SK-MEL-5 (cell line): ENCODE measurements around the gene DAZAP1. TPM values are rescaled to one million over a fixed set of nuclear protein-coding genes. Genes with fewer than 3 reads are reported as not detected.

Experiments
- DNase-seq: peaks from one replicate; pipeline ENCODE4 v3.0.0-alpha.2; 2016; ENCODE audit warnings: low read depth, low spot score
- in situ Hi-C: cut with HindIII; loops from 2 replicates; pipeline ENCODE4 v1.10.0; 2016; ENCODE audit warnings: low sequenced_read_pairs, high pct_unique_total_duplicates, low pct_unique_long_range_greater_than_20kb
- polyA plus RNA-seq, 2 experiments: library from polyadenylated mRNA; depleted of rRNA; stranded (reverse); fragments of >200 nt; gene quantifications; 2 replicates each; pipeline ENCODE4 v1.2.3, GENCODE V29; 2015
- total RNA-seq: library from RNA; depleted of rRNA; stranded (reverse); fragments of >200 nt; shearing (Covaris generic); gene quantifications from 2 replicates; pipeline ENCODE4 v1.2.3, GENCODE V29; 2014; rRNA removed

Gene DAZAP1
- 65.5 and 71.7 TPM in 2 replicates for total RNA-seq
- polyA plus RNA-seq (2015; cell fraction: cytosol; rRNA removed): 116 and 126 TPM in 2 replicates
- polyA plus RNA-seq (2015; cell fraction: nucleus; rRNA removed): 169 and 176 TPM in 2 replicates

GRCh38 chr19:1407528-1408299, at the start of gene DAZAP1:
DAZAP1 (plus strand) TSS chr19:1407586; CDS start chr19:1407774, 188 bp downstream.
- no peak for DNase-seq
- in situ Hi-C loops: no loop called here

- in situ Hi-C loops: no loop called here
- DNase-seq: no peak
Measured at GRCh38 chr19:1360126-1360817, 47.1 kb upstream of the DAZAP1 start.

- in situ Hi-C loops: no loop called here
- no peak for DNase-seq
Measured at GRCh38 chr19:1360818-1361461, 46.4 kb upstream of the DAZAP1 start.

- in situ Hi-C loops: no loop called here
- DNase-seq: no peak
Measured at GRCh38 chr19:1361601-1362386, 45.6 kb upstream of the DAZAP1 start.

GRCh38 chr19:1362387-1363257, 44.8 kb upstream of the DAZAP1 start:
- DNase-seq: no peak
- in situ Hi-C loops: no loop called here

GRCh38 chr19:1363599-1363998, 43.8 kb upstream of the DAZAP1 start:
- DNase-seq: no peak
- in situ Hi-C loops: no loop called here

GRCh38 chr19:1364070-1364704, 43.2 kb upstream of the DAZAP1 start:
- in situ Hi-C loops: no loop called here
- no peak for DNase-seq

GRCh38 chr19:1365319-1366269, 41.8 kb upstream of the DAZAP1 start:
- no peak for DNase-seq
- in situ Hi-C loops: no loop called here

GRCh38 chr19:1366296-1366695, 41.1 kb upstream of the DAZAP1 start:
- DNase-seq: no peak
- in situ Hi-C loops: no loop called here

GRCh38 chr19:1366899-1367870, 40.2 kb upstream of the DAZAP1 start:
- no peak for DNase-seq
- in situ Hi-C loops: no loop called here

GRCh38 chr19:1369214-1369805, 38.1 kb upstream of the DAZAP1 start:
- in situ Hi-C loops: no loop called here
- no peak for DNase-seq

- DNase-seq: no peak
- in situ Hi-C loops: no loop called here
Measured at GRCh38 chr19:1370579-1371361, 36.6 kb upstream of the DAZAP1 start.

GRCh38 chr19:1373042-1373533, 34.3 kb upstream of the DAZAP1 start:
- in situ Hi-C loops: no loop called here
- no peak for DNase-seq
